ENCODE results near the gene RASGEF1B. TPM values are rescaled to one million over a fixed set of nuclear protein-coding genes. Genes with fewer than 3 reads are reported as not detected.

RASGEF1B gene
- total and polyA plus RNA-seq, 2 of the 13 experiments (the other 11 are each of a cell fraction or from before 2014, with no cell fraction given), result 0.04 TPM

GRCh38 chr4:81505004-81505598 is 33.4 kb upstream of the RASGEF1B start:
- BruUV-seq (replicated peaks), result no TSS peak
- POLR2A ChIA-PET, result no interaction called here
- no peak overlapping the region for H3K4me3 ChIP-seq (replicated peaks in 1 of 3; ENCODE audit: insufficient read depth in 1 of 3, low read depth in 2 of 3, low read length in 3 of 3)
- H3K36me3 ChIP-seq (replicated peaks in 1 of 2; ENCODE audit: control insufficient read depth in 1 of 2, insufficient read depth in 2 of 2, low read length in 2 of 2), result no peaks in the 10 kb centered on the region
- H4K20me1 ChIP-seq (ENCODE audit: insufficient read depth, low read length), result no peaks in the 10 kb centered on the region
- in situ Hi-C loops (cut with HindIII; ENCODE audit: extremely low pct_ligation_motif_present, low pct_unique_long_range_greater_than_20kb), result no loop called here
- intact Hi-C loops (cut with micrococcal nuclease; ENCODE audit: unreplicated experiment), result no loop called here
- no peaks in the 10 kb centered on the region for H3K9me3 ChIP-seq (ENCODE audit: low read length)
- CTCF ChIA-PET (ENCODE audit: low intra/inter-chr PET ratio, low total read pairs), result no interaction called here
- DNase-seq (ENCODE audit: low spot score) (no peak), ATAC-seq (no peak), FAIRE-seq (no peak)
- no peak overlapping the region for H3K4me2 ChIP-seq (ENCODE audit: low read depth, low read length)
- no peaks in the 10 kb centered on the region for H3K27me3 ChIP-seq (ENCODE audit: control insufficient read depth in 1 of 2, insufficient read depth in 2 of 2, low read length in 2 of 2)
- no peaks in the 10 kb centered on the region for H3K79me2 ChIP-seq (ENCODE audit: insufficient read depth, low read length)
- no peak for TF ChIP-seq ZBTB1 (CRISPR knock-in tag; IDR thresholded peaks at IDR 0.05; ENCODE audit: borderline replicate concordance)
- no peak for TF ChIP-seq ZSCAN21 (CRISPR knock-in tag; IDR thresholded peaks at IDR 0.05; ENCODE audit: borderline replicate concordance)
- TF ChIP-seq ZNF468 (CRISPR knock-in tag; IDR thresholded peaks at IDR 0.05), result no peak
- no peak for TF ChIP-seq HOXA9 (CRISPR knock-in tag; IDR thresholded peaks at IDR 0.05; ENCODE audit: borderline replicate concordance)
- TF ChIP-seq NR2C2 (CRISPR knock-in tag; IDR thresholded peaks at IDR 0.05; ENCODE audit: borderline replicate concordance), result no peak
- TF ChIP-seq ZNF33B (CRISPR knock-in tag; IDR thresholded peaks at IDR 0.05), result no peak
- no peak for TF ChIP-seq ZNF10 (CRISPR knock-in tag; IDR thresholded peaks at IDR 0.05; ENCODE audit: borderline replicate concordance, low read depth)
- TF ChIP-seq NR2F2 (IDR thresholded peaks at IDR 0.05; ENCODE audit: borderline replicate concordance, low read depth), result no peak
- TF ChIP-seq THAP8 (CRISPR knock-in tag; IDR thresholded peaks at IDR 0.05; ENCODE audit: borderline replicate concordance), result no peak
- TF ChIP-seq ZBTB7B (CRISPR knock-in tag; IDR thresholded peaks at IDR 0.05), result no peak
- TF ChIP-seq HIVEP1 (CRISPR knock-in tag; IDR thresholded peaks at IDR 0.05), result no peak
- TF ChIP-seq ZNF333 (CRISPR knock-in tag; IDR thresholded peaks at IDR 0.05; ENCODE audit: borderline replicate concordance), result no peak
- no peak for TF ChIP-seq HNF4A (CRISPR knock-in tag; IDR thresholded peaks at IDR 0.05)
- no peak overlapping the region for H3K27ac ChIP-seq (ENCODE audit: extremely low read length, insufficient read depth, low read length)
- H3K9ac ChIP-seq (ENCODE audit: insufficient read depth, low read depth, low read length), result no peak overlapping the region
- 39% methylated on average over 8 of the region's 8 CpGs for WGBS (ENCODE audit: low lambda C conversion rate)
- no peaks in the 10 kb centered on the region for H3K4me1 ChIP-seq (ENCODE audit: insufficient read depth, low read length)
- no peak overlapping the region for H2AFZ ChIP-seq (ENCODE audit: low read length)

Data from HepG2 (cell line).